GM12873 (cell line): Measurements from ENCODE around the gene PSD4.
A peak's percentile ranks its signal among the peaks of the same experiment; 100 is the strongest.

ENCODE experiments used
- TF ChIP-seq, protein P1 (sequence below): IDR thresholded peaks from 2 replicates; pipeline ENCODE4 v1.5.1; 2012; ENCODE audit warnings: low read depth, mild to moderate bottlenecking, moderate library complexity, low read length, control low read depth; ENCODE audit not compliant: insufficient read depth; ENCODE audit errors: missing control alignments

PSD4 gene

DNA sequence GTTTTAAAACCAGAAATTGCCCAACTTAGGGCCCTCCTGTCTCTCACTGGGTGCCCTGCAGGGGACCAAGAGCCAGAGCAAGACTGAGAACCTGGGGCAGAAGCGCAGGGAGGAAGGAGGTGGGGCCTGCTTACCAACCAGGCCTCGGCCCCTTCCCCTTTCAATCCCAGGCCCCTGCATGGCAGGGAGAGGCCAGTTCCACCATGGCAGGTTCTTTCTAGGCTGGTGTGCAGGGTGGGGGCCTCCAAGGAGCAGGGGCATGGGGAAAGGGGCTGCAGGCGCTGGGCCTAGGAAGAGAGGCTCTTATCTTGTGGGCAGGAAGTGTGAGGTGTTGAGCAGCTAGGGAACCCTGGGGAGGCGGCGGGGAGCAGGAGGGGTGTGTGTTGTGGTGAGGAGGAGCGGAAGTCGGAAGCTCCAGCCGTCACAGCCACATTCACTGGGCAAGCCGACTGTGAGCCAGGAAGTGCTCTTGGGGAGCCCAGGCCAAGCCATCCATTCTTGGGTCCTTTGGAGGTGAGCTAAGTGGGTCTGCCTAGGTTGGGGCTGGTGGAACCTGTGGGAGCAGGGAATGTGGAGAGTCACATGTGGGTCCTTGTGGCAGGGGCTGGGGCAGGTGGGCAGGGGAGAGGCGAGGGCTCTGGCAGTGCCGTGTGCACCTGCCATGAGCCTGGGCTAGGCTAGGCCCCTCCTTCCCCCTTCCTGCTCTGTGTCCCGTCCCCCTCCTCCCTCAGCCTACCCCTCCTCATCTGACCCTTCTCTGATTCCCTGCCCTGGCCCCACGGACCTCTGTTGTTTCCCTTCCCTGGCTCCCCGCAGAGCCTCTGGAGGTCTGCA is at the start of gene PSD4:
Gene PSD4 (plus strand): TSS at position 430 of the 834 bp plus-strand sequence. CDS start 8,486 bp downstream, outside the sequence.
- TF ChIP-seq, protein P1, sequence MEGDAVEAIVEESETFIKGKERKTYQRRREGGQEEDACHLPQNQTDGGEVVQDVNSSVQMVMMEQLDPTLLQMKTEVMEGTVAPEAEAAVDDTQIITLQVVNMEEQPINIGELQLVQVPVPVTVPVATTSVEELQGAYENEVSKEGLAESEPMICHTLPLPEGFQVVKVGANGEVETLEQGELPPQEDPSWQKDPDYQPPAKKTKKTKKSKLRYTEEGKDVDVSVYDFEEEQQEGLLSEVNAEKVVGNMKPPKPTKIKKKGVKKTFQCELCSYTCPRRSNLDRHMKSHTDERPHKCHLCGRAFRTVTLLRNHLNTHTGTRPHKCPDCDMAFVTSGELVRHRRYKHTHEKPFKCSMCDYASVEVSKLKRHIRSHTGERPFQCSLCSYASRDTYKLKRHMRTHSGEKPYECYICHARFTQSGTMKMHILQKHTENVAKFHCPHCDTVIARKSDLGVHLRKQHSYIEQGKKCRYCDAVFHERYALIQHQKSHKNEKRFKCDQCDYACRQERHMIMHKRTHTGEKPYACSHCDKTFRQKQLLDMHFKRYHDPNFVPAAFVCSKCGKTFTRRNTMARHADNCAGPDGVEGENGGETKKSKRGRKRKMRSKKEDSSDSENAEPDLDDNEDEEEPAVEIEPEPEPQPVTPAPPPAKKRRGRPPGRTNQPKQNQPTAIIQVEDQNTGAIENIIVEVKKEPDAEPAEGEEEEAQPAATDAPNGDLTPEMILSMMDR, result peak; percentile 26

DNA sequence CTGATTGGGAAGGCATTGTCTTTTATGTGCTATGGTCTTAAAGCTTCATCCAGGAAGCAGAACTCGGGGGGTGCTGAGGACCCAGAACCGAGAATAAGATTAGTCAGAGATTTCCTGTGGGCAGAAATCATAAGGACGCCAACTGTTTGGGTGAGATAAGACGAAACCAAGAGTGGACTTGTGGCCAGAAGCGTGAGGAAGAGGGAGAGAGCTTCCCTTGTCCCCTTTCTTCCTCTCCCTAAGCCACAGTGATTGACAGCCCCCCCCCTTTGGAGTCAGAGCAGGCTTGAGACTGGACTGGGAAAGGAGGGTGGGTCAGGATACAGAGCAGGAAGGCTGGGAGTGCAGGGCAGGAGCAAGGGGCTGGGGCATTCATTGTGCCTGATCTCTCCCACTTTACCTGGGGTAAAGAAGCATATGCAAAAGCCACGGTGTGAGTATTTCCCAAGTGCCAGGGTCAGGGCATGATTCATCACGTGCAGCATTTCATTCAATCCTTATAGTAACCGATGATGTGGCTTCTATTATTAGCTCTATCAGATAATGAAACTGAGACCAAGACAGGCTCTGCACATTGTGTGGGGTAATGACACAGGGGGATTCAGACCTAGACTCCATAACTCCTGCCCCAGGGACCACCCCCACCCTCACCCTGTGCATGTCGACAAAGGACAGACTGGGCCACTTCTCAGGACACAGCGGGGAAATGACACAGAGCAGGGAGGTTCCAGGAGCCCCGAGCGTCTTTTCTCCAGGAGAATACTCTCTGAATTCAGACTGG is 49.4 kb upstream of the PSD4 start:
- TF ChIP-seq, protein P1, result no peak

DNA sequence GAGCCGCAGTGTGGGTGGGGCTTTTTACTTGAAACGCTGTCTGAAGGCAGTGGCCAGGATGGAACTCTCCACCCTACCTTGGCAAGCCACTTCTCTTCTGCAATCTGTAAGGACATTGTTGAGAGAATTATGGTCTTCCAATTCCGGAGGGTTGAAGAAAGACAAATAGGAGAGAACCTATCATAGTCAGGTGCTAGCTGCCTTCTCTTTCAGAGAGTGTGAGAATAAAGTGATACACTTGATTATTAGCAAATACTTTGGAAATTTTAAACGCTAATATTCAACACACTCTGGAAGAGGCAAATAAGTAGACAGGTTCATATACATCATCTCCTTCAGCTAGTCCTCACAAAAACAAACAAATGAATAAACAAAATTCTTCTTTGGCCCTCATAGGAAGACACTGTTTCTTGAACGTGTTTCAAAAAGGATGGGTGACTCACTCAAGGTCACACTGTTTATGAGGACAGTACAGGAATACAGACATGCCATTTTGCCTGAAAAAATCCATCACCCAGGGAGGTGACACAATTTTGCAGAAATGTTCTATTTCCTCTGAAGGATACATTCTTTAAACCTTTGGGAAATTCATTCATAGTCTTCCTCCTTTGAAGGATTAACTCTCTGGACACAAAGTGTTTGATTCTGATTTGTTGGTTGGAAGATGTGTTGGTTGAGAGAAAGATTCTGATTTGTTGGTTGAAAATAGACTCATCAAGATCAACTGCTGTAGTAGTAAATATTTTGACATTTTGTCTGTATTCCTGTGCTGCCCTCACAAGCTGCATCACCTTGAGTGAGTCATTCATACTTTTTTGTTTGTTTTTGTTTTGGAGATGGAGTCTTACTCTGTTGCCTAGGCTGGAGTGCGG is 48.6 kb upstream of the PSD4 start:
- TF ChIP-seq, protein P1, result no peak

DNA sequence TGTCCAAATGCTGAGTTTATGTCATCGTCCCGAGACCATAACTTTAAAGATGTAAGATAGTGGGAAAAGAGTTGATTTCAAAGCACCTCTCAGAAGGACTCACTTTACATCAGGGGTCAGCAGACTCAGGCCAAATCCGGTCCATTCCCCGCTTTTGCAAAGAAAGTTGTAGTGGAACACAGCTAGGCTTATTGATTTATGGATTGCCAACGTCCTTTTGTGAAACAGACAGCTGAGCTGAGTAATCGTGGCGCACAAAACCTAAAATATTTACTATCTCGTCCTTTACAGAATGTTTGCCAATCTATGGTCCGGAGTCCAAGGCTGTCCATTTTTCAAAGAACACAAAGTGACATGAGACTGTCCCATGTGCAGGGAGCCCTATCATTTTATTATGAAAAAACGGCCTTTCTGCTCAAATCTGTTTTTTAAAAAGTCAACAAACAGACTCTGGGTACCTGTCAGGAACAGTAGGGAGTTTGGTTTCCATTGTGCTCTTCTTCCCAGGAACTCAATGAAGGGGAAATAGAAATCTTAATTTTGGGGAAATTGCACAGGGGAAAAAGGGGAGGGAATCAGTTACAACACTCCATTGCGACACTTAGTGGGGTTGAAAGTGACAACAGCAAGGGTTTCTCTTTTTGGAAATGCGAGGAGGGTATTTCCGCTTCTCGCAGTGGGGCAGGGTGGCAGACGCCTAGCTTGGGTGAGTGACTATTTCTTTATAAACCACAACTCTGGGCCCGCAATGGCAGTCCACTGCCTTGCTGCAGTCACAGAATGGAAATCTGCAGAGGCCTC is 46.7 kb upstream of the PSD4 start, which contains the start of gene IL1RN:
Gene IL1RN (plus strand): TSS at position 754 of the 801 bp plus-strand sequence. CDS start 27 bp downstream, at position 781.
- TF ChIP-seq, protein P1, result no peak

DNA sequence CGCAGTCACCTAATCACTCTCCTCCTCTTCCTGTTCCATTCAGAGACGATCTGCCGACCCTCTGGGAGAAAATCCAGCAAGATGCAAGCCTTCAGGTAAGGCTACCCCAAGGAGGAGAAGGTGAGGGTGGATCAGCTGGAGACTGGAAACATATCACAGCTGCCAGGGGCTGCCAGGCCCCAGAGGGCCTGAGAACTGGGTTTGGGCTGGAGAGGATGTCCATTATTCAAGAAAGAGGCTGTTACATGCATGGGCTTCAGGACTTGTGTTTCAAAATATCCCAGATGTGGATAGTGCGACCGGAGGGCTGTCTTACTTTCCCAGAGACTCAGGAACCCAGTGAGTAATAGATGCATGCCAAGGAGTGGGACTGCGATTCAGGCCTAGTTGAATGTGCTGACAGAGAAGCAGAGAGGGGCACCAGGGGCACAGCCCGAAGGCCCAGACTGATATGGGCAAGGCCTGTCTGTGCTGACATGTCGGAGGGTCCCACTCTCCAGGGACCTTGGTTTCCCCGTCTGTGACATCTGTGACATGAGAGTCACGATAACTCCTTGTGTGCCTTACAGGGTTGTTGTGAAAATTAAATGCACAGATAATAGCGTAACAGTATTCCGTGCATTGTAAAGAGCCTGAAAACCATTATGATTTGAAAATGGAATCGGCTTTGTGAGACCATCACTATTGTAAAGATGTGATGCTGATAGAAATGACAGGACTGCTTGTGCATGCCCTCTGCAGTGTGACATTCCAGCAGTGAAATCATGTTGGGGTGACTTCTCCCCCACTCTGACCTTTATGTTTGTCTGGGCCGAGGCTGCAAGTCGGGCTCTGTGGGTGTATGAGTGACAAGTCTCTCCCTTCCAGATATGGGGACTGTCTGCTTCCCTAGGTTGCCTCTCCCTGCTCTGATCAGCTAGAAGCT is 45.9 kb upstream of the PSD4 start:
- TF ChIP-seq, protein P1, result no peak
